ENCODE data around the gene EHBP1L1.

Gene EHBP1L1

GRCh38 chr11:65622011-65622410 lies 46.2 kb downstream of the EHBP1L1 start:
- DNase-seq = no peak
- Histone ChIP-seq H3K14ac (ENCODE audit: low read length in 2 of 2) (no peak overlapping the region), H3K4ac (ENCODE audit: low read depth in 1 of 2, low read length in 2 of 2) (no peak overlapping the region), H2AFZ (ENCODE audit: low read depth, low read length) (no peak overlapping the region), H3K9me3 (ENCODE audit: control insufficient read depth, low read length) (no peaks in the 10 kb centered on the region), H3K79me1 (replicated peaks; ENCODE audit: low read length, poor library complexity, severe bottlenecking) (peaks cover 44% of the 10 kb centered on the region), H3K36me3 (ENCODE audit: control insufficient read depth in 1 of 2, insufficient read depth in 2 of 2, low read depth in 1 of 2, low read length in 2 of 2) (peaks cover 93 to 95% of the 10 kb centered on the region in 2 experiments), H3K23ac (ENCODE audit: low read length in 2 of 2) (no peak overlapping the region), H3K4me1 (ENCODE audit: control insufficient read depth, insufficient read depth, low read depth, low read length) (peaks cover 39% of the 10 kb centered on the region), H4K91ac (ENCODE audit: low read length) (no peak overlapping the region), H2BK5ac (ENCODE audit: low read depth, low read length, poor library complexity, severe bottlenecking) (no peak overlapping the region), H3K9ac (ENCODE audit: low read length) (no peak overlapping the region), H3K27me3 (ENCODE audit: control insufficient read depth in 1 of 2, insufficient read depth in 1 of 2, low read length in 2 of 2) (no peaks in the 10 kb centered on the region), H2BK12ac (ENCODE audit: low read length in 2 of 2) (no peak overlapping the region), H2AK5ac (ENCODE audit: low read length, severe bottlenecking) (no peak overlapping the region), H2BK120ac (ENCODE audit: low read depth, low read length) (no peak overlapping the region), H3K4me2 (ENCODE audit: low read length, poor library complexity, severe bottlenecking) (no peak overlapping the region), H2BK15ac (ENCODE audit: low read depth, poor library complexity, severe bottlenecking) (no peak overlapping the region), H3K4me3 (ENCODE audit: insufficient read depth in 1 of 2, low read depth in 1 of 2, low read length in 2 of 2) (no peak overlapping the region), H3K27ac (ENCODE audit: low read length, poor library complexity, severe bottlenecking) (no peak overlapping the region), H4K8ac (ENCODE audit: low read length) (no peak overlapping the region), H3K18ac (ENCODE audit: low read depth in 1 of 2, low read length in 2 of 2) (no peak overlapping the region)
- 97% methylated on average over 16 of the region's 16 CpGs for WGBS

GRCh38 chr11:65623177-65623576 lies 47.3 kb downstream of the EHBP1L1 start:
- no peak overlapping the region for H2AK5ac ChIP-seq (ENCODE audit: low read length, severe bottlenecking)
- peaks cover 54% of the 10 kb centered on the region for H3K79me1 ChIP-seq (replicated peaks; ENCODE audit: low read length, poor library complexity, severe bottlenecking)
- no peak overlapping the region for H2BK15ac ChIP-seq (ENCODE audit: low read depth, poor library complexity, severe bottlenecking)
- no peak overlapping the region for H3K4me2 ChIP-seq (ENCODE audit: low read length, poor library complexity, severe bottlenecking)
- H3K4me1 ChIP-seq (ENCODE audit: control insufficient read depth, insufficient read depth, low read depth, low read length) = peaks cover 34% of the 10 kb centered on the region
- no peak for DNase-seq
- 91% methylated on average over 14 of the region's 14 CpGs for whole genome bisulfite sequencing
- no peak overlapping the region for H3K4ac ChIP-seq (ENCODE audit: low read depth in 1 of 2, low read length in 2 of 2)
- H2BK120ac ChIP-seq (ENCODE audit: low read depth, low read length) = no peak overlapping the region
- H3K4me3 ChIP-seq (ENCODE audit: insufficient read depth in 1 of 2, low read depth in 1 of 2, low read length in 2 of 2) = no peak overlapping the region
- H3K36me3 ChIP-seq (ENCODE audit: control insufficient read depth in 1 of 2, insufficient read depth in 2 of 2, low read depth in 1 of 2, low read length in 2 of 2) = peaks cover 93 to 95% of the 10 kb centered on the region in 2 experiments
- no peak overlapping the region for H2AFZ ChIP-seq (ENCODE audit: low read depth, low read length)
- no peak overlapping the region for H3K14ac ChIP-seq (ENCODE audit: low read length in 2 of 2)
- H3K27ac ChIP-seq (ENCODE audit: low read length, poor library complexity, severe bottlenecking) = no peak overlapping the region
- no peak overlapping the region for H3K18ac ChIP-seq (ENCODE audit: low read depth in 1 of 2, low read length in 2 of 2)
- no peak overlapping the region for H2BK5ac ChIP-seq (ENCODE audit: low read depth, low read length, poor library complexity, severe bottlenecking)
- H3K9me3 ChIP-seq (ENCODE audit: control insufficient read depth, low read length) = no peaks in the 10 kb centered on the region
- no peak overlapping the region for H4K91ac ChIP-seq (ENCODE audit: low read length)
- no peak overlapping the region for H2BK12ac ChIP-seq (ENCODE audit: low read length in 2 of 2)
- no peak overlapping the region for H3K23ac ChIP-seq (ENCODE audit: low read length in 2 of 2)
- no peaks in the 10 kb centered on the region for H3K27me3 ChIP-seq (ENCODE audit: control insufficient read depth in 1 of 2, insufficient read depth in 1 of 2, low read length in 2 of 2)
- H4K8ac ChIP-seq (ENCODE audit: low read length) = no peak overlapping the region
- no peak overlapping the region for H3K9ac ChIP-seq (ENCODE audit: low read length)

GRCh38 chr11:65623852-65624616 lies 48.2 kb downstream of the EHBP1L1 start:
- Histone ChIP-seq H4K91ac (ENCODE audit: low read length) (no peak overlapping the region), H2BK120ac (ENCODE audit: low read depth, low read length) (no peak overlapping the region), H3K27ac (ENCODE audit: low read length, poor library complexity, severe bottlenecking) (no peak overlapping the region), H2BK5ac (ENCODE audit: low read depth, low read length, poor library complexity, severe bottlenecking) (no peak overlapping the region), H3K23ac (ENCODE audit: low read length in 2 of 2) (no peak overlapping the region), H2AK5ac (ENCODE audit: low read length, severe bottlenecking) (no peak overlapping the region), H3K27me3 (ENCODE audit: control insufficient read depth in 1 of 2, insufficient read depth in 1 of 2, low read length in 2 of 2) (no peaks in the 10 kb centered on the region), H2BK12ac (ENCODE audit: low read length in 2 of 2) (no peak overlapping the region), H3K9ac (ENCODE audit: low read length) (no peak overlapping the region), H3K14ac (ENCODE audit: low read length in 2 of 2) (no peak overlapping the region), H3K79me1 (replicated peaks; ENCODE audit: low read length, poor library complexity, severe bottlenecking) (peaks cover 52% of the 10 kb centered on the region), H4K8ac (ENCODE audit: low read length) (no peak overlapping the region), H3K4me2 (ENCODE audit: low read length, poor library complexity, severe bottlenecking) (no peak overlapping the region), H2BK15ac (ENCODE audit: low read depth, poor library complexity, severe bottlenecking) (no peak overlapping the region), H2AFZ (ENCODE audit: low read depth, low read length) (no peak overlapping the region), H3K9me3 (ENCODE audit: control insufficient read depth, low read length) (no peaks in the 10 kb centered on the region), H3K4ac (ENCODE audit: low read depth in 1 of 2, low read length in 2 of 2) (no peak overlapping the region), H3K4me1 (ENCODE audit: control insufficient read depth, insufficient read depth, low read depth, low read length) (peaks cover 26% of the 10 kb centered on the region), H3K4me3 (ENCODE audit: insufficient read depth in 1 of 2, low read depth in 1 of 2, low read length in 2 of 2) (no peak overlapping the region), H3K18ac (ENCODE audit: low read depth in 1 of 2, low read length in 2 of 2) (no peak overlapping the region), H3K36me3 (ENCODE audit: control insufficient read depth in 1 of 2, insufficient read depth in 2 of 2, low read depth in 1 of 2, low read length in 2 of 2) (peaks cover 93 to 94% of the 10 kb centered on the region in 2 experiments)
- no peak for DNase-seq
- 99% methylated on average over 15 of the region's 25 CpGs for WGBS

GRCh38 chr11:65624931-65625627 lies 49.2 kb downstream of the EHBP1L1 start:
- H3K27me3 ChIP-seq (ENCODE audit: control insufficient read depth in 1 of 2, insufficient read depth in 1 of 2, low read length in 2 of 2) = no peaks in the 10 kb centered on the region
- H3K36me3 ChIP-seq (ENCODE audit: control insufficient read depth in 1 of 2, insufficient read depth in 2 of 2, low read depth in 1 of 2, low read length in 2 of 2) = peaks cover 93 to 94% of the 10 kb centered on the region in 2 experiments
- H4K91ac ChIP-seq (ENCODE audit: low read length) = no peak overlapping the region
- H2BK15ac ChIP-seq (ENCODE audit: low read depth, poor library complexity, severe bottlenecking) = no peak overlapping the region
- DNase-seq = no peak
- no peak overlapping the region for H3K27ac ChIP-seq (ENCODE audit: low read length, poor library complexity, severe bottlenecking)
- WGBS = 96% methylated on average over 26 of the region's 30 CpGs
- H3K14ac ChIP-seq (ENCODE audit: low read length in 2 of 2) = no peak overlapping the region
- no peak overlapping the region for H3K4me3 ChIP-seq (ENCODE audit: insufficient read depth in 1 of 2, low read depth in 1 of 2, low read length in 2 of 2)
- no peak overlapping the region for H2BK12ac ChIP-seq (ENCODE audit: low read length in 2 of 2)
- H2BK5ac ChIP-seq (ENCODE audit: low read depth, low read length, poor library complexity, severe bottlenecking) = no peak overlapping the region
- H2BK120ac ChIP-seq (ENCODE audit: low read depth, low read length) = no peak overlapping the region
- H2AK5ac ChIP-seq (ENCODE audit: low read length, severe bottlenecking) = no peak overlapping the region
- no peak overlapping the region for H3K23ac ChIP-seq (ENCODE audit: low read length in 2 of 2)
- H2AFZ ChIP-seq (ENCODE audit: low read depth, low read length) = no peak overlapping the region
- H3K9ac ChIP-seq (ENCODE audit: low read length) = no peak overlapping the region
- no peak overlapping the region for H3K4ac ChIP-seq (ENCODE audit: low read depth in 1 of 2, low read length in 2 of 2)
- peaks cover 19% of the 10 kb centered on the region for H3K4me1 ChIP-seq (ENCODE audit: control insufficient read depth, insufficient read depth, low read depth, low read length)
- H3K9me3 ChIP-seq (ENCODE audit: control insufficient read depth, low read length) = no peaks in the 10 kb centered on the region
- H4K8ac ChIP-seq (ENCODE audit: low read length) = no peak overlapping the region
- H3K79me1 ChIP-seq (replicated peaks; ENCODE audit: low read length, poor library complexity, severe bottlenecking) = peaks cover 47% of the 10 kb centered on the region
- no peak overlapping the region for H3K4me2 ChIP-seq (ENCODE audit: low read length, poor library complexity, severe bottlenecking)
- H3K18ac ChIP-seq (ENCODE audit: low read depth in 1 of 2, low read length in 2 of 2) = no peak overlapping the region

All from mesenchymal stem cell (in vitro differentiated cells and primary cell).